K562 (cell line): ENCODE data around the gene TTC22. TPM values are rescaled to one million over a fixed set of nuclear protein-coding genes. Genes with fewer than 3 reads are reported as not detected.

ENCODE experiments used
- ATAC-seq: fragments of 200-7000 bp; cut with Tn5 transposase; 3 replicates; pipeline ENCODE4 v1.9.1; 2020; ENCODE audit warnings: moderate library complexity
- BruUV-seq: library from RNA; stranded (reverse); fragments of 400-500 nt; replicated peaks from 2 replicates; lab custom pipeline; 2021; lab: Mats Ljungman, UMichigan
- CTCF ChIA-PET: fragments of 300-600 bp; formaldehyde crosslinking; extraction: SDS; loops from one replicate; lab custom pipeline; 2021; ENCODE audit warnings: low intra/inter-chr PET ratio; lab: Yijun Ruan, JAX
- POLR2A ChIA-PET: fragments of 300-600, 350-650 bp; sonication (Branson Sonifier 250); formaldehyde crosslinking; extraction: SDS; loops from one replicate; lab custom pipeline; 2021; ENCODE audit warnings: antibody characterized with exemption, inconsistent platforms; lab: Yijun Ruan, JAX
- DNase-seq, 4 experiments: peaks; one replicate each; pipeline versions ENCODE4 v3.0.0 to v3.0.0-alpha.2; 2011 to 2018; ENCODE audit warnings: low spot score in 3 of 4, mixed read lengths in 3 of 4; ENCODE audit errors: extremely low read depth in 1 of 4
- FAIRE-seq: peaks from 2 replicates; lab custom pipeline; 2011; peaks lifted over from hg19 to GRCh38; lab: Jason Lieb, UNC
- H2AFZ ChIP-seq: 2 replicates; pipeline ENCODE4 v1.6.0; 2011; ENCODE audit warnings: low read depth, low read length, control low read depth, inconsistent platforms
- H3K27ac ChIP-seq: fragments of 200-600 bp; 3 replicates; pipeline ENCODE4 v1.8.0; 2011; ENCODE audit warnings: low read depth, mild to moderate bottlenecking, control low read depth, inconsistent platforms, low read length, moderate library complexity, mixed read lengths; ENCODE audit errors: extremely low read depth
- H3K27me3 ChIP-seq, 2 experiments: fragments of 300-600 bp in 1 of 2; 2 replicates in 1 of 2; 3 replicates in 1 of 2; pipeline versions ENCODE4 v1.6.0 to v1.8.0; 2011; ENCODE audit warnings: inconsistent platforms in 2 of 2, low read length in 2 of 2, mild to moderate bottlenecking in 1 of 2, mixed read lengths in 1 of 2, moderate library complexity in 1 of 2; ENCODE audit not compliant: control insufficient read depth in 2 of 2, insufficient read depth in 2 of 2
- H3K36me3 ChIP-seq: fragments of 300-600 bp; 3 replicates; pipeline ENCODE4 v1.8.0; 2011; ENCODE audit warnings: mild to moderate bottlenecking, low read length, inconsistent platforms; ENCODE audit not compliant: control insufficient read depth, insufficient read depth
- H3K4me1 ChIP-seq, 2 experiments: fragments of 200-600 bp in 1 of 2; replicated peaks in 1 of 2; 2 replicates in 1 of 2; 3 replicates in 1 of 2; pipeline versions ENCODE4 v1.5.1 to v1.8.0; 2011; ENCODE audit warnings: inconsistent platforms in 2 of 2, low read length in 2 of 2, mild to moderate bottlenecking in 1 of 2, mixed read lengths in 1 of 2, moderate library complexity in 1 of 2; ENCODE audit not compliant: control insufficient read depth in 2 of 2, insufficient read depth in 2 of 2
- H3K4me2 ChIP-seq: 2 replicates; pipeline ENCODE4 v1.6.1; 2011; ENCODE audit warnings: low read length, control low read depth, inconsistent platforms, mixed read lengths; ENCODE audit not compliant: insufficient read depth
- H3K4me3 ChIP-seq: fragments of 200-600 bp; sonication (generic), shearing (Covaris generic); 2 replicates; pipeline ENCODE4 v1.5.1; 2016; ENCODE audit warnings: control low read depth, inconsistent platforms
- H3K79me2 ChIP-seq: fragments of 200-600 bp; 3 replicates; pipeline ENCODE4 v1.8.0; 2011; ENCODE audit warnings: low read length, inconsistent platforms; ENCODE audit not compliant: control insufficient read depth, insufficient read depth
- H3K9ac ChIP-seq, 2 experiments: 2 replicates each; pipeline versions ENCODE4 v1.6.0 to v1.6.1; 2011; ENCODE audit warnings: low read depth in 2 of 2, low read length in 2 of 2, control low read depth in 1 of 2, inconsistent platforms in 1 of 2, mild to moderate bottlenecking in 1 of 2, mixed read lengths in 1 of 2; ENCODE audit not compliant: insufficient read depth in 1 of 2
- H3K9me1 ChIP-seq: one replicate; pipeline ENCODE4 v1.6.0; 2011; ENCODE audit warnings: inconsistent platforms, mild to moderate bottlenecking, low read length, moderate library complexity; ENCODE audit not compliant: control insufficient read depth, insufficient read depth
- H3K9me3 ChIP-seq: replicated peaks from 2 replicates; pipeline ENCODE4 v1.5.1; 2011; ENCODE audit warnings: low read depth, low read length, inconsistent platforms; ENCODE audit not compliant: control insufficient read depth, insufficient read depth
- H4K20me1 ChIP-seq: replicated peaks from 2 replicates; pipeline ENCODE4 v1.6.1; 2011; ENCODE audit warnings: low read length, inconsistent platforms, mixed read lengths; ENCODE audit not compliant: control insufficient read depth, insufficient read depth
- E4F1 ChIP-seq: fragments of 250-450 bp; sonication (Bioruptor Pico); IDR thresholded peaks from 2 replicates; pipeline ENCODE4 v1.5.0; 2021; ENCODE audit warnings: mild to moderate bottlenecking, borderline replicate concordance
- POLR2G ChIP-seq: fragments of 200-400 bp; formaldehyde crosslinking; IDR thresholded peaks from 2 replicates; pipeline ENCODE4 v1.6.1; 2017; ENCODE audit warnings: low read depth, mild to moderate bottlenecking, antibody characterized with exemption, low read length, moderate library complexity
- WGBS: fragments of 100-300 bp; shearing (Covaris generic); methylation state at CpG from one replicate; pipeline ENCODE4 v1.1.6; 2016; ENCODE audit warnings: low coverage, mixed read lengths; ENCODE audit not compliant: insufficient coverage; ENCODE audit errors: missing lambda C conversion rate; 5-methylcytosine and 5-hydroxymethylcytosine counted together
- in situ Hi-C: fragments of 300-500 bp; cut with MboI; formaldehyde crosslinking; loops from 4 replicates; pipeline ENCODE4 v1.15.0; 2018; ENCODE audit warnings: inconsistent platforms, mixed read lengths
- intact Hi-C: fragments of 100-400 bp; cut with micrococcal nuclease; formaldehyde crosslinking; loops from 2 replicates; pipeline ENCODE4 v1.14.2; 2022
- polyA plus RNA-seq, 8 experiments: library from polyadenylated mRNA; depleted of rRNA in 4 of 8; stranded (reverse) in 5 of 8; unstranded in 3 of 8; fragments of >200 nt; fragmentation: Nextera tagmentation in 2 of 8; fragmentation: Illumina TruSeq in 1 of 8; extraction: Ambion mirVana in 2 of 8; extraction: Trizol in 1 of 8; gene quantifications; 2 replicates each; pipeline versions ENCODE4 v1.2.1 to v1.2.3, GENCODE V29; 2011 to 2014; ENCODE audit warnings: inconsistent platforms in 1 of 8, missing spikeins in 1 of 8
- total RNA-seq, 7 experiments: library from RNA; depleted of rRNA in 6 of 7; stranded (reverse); fragments of >200 nt in 6 of 7; fragmentation: Illumina TruSeq in 2 of 7; extraction: Trizol in 2 of 7; gene quantifications; 2 replicates each; pipeline versions ENCODE4 v1.2.1 to v1.2.3, GENCODE V29; 2011 to 2021; ENCODE audit warnings: low replicate concordance in 1 of 7

Gene TTC22
- total and polyA plus RNA-seq, 9 of the 15 experiments (the other 6 are each of a cell fraction or from before 2014, with no cell fraction given), result 0.07 TPM; not detected in 8

DNA sequence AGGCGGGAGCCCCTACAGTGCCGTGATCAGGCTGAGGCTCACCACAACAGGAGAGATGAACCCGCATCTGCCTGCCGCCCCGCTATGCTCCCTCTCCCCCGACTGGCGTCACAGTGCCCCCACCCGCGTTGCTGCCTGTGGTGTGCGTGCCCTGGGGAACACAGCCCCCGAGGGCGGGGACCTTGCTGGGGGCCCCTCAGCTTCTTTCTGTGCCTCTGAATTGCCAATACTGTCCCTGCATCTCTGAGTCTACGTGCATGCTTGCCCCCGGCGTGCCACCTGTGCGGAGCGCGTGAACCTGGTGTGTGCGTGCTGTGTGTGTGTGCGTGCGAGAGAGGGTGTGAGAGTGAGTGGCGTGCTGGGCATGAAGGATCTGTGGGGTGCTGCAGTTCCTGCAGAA lies 47.1 kb downstream of the TTC22 start:
- Histone ChIP-seq H3K9me3 (no peaks in the 10 kb centered on the region), H3K36me3 (peaks cover 24% of the 10 kb centered on the region; the same call in 2 of the 3 replicates), H3K27me3 (peaks cover 2 to 4% of the 10 kb centered on the region in 2 experiments; a peak in 4 of 5 replicates), H2AFZ (no peak overlapping the region), H3K79me2 (no peaks in the 10 kb centered on the region), H3K4me3 (no peak overlapping the region), H4K20me1 (0 out of 2 replicates have a peak, but pooled peaks cover 3% of the 10 kb centered on the region), H3K4me1 (peaks cover 0 to 14% of the 10 kb centered on the region in 2 experiments; a peak in 2 of 5 replicates), H3K9me1 (peaks cover 4% of the 10 kb centered on the region), H3K9ac (peak overlapping the region in 1 of 2 experiments; percentile 14; a peak in 1 of 4 replicates), H3K27ac (no peak overlapping the region), H3K4me2 (no peak overlapping the region)
- WGBS, result 71% methylated on average over 22 of the region's 22 CpGs
- no TSS peak for BruUV-seq
- FAIRE-seq (no peak), DNase-seq (no peak), ATAC-seq (no peak)
- intact Hi-C loops (no loop called here), in situ Hi-C loops (no loop called here)
- TF ChIP-seq POLR2G, result peak; percentile 44; the same call in 1 of the 2 replicates
- TF ChIP-seq E4F1 (CRISPR knock-in tag), result no peak
- ChIA-PET POLR2A (no interaction called here), CTCF (no interaction called here)
